Fibroblast of mammary gland (primary cell): ENCODE data around the gene CDC42SE2.
"Not testable (repeated sequence)": the region's sequence is repeated elsewhere in the genome, so short reads cannot be mapped to it uniquely, and the experiment has no call there.

Experiments
- DNase-seq: peaks from one replicate; pipeline ENCODE4 v3.0.0-alpha.2; 2010; ENCODE audit warnings: low read depth
- H3K4me3 ChIP-seq: 2 replicates; pipeline ENCODE4 v1.5.1; 2011; ENCODE audit warnings: low read depth, mild to moderate bottlenecking, low read length, moderate library complexity; ENCODE audit not compliant: control insufficient read depth
- TF ChIP-seq, protein P1 (sequence below): conservative IDR thresholded peaks from 2 replicates; pipeline ENCODE4 v1.5.1; 2011; ENCODE audit warnings: low read depth, low read length, inconsistent platforms; ENCODE audit not compliant: control insufficient read depth, insufficient read depth

Gene CDC42SE2

DNA sequence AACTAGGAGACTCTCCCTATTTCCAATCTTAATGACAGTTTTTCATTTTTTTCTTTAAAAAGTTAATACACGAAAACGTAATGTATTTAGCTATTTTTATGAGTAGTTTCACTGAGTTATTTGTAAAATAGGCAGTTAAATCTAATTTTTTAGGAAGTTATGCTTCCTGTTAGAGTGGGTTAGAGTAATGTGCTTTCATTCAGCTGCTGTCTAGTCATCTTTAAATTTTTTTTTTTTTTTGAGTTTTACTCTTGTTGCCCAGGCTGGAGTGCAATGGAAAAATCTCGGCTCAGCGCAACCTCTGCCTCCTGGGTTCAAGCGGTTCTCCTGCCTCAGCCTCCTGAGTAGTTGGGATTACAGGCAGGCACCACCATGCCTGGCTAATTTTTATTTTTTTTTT is 34.0 kb downstream of the CDC42SE2 start:
- DNase-seq = no peak
- TF ChIP-seq, protein P1, sequence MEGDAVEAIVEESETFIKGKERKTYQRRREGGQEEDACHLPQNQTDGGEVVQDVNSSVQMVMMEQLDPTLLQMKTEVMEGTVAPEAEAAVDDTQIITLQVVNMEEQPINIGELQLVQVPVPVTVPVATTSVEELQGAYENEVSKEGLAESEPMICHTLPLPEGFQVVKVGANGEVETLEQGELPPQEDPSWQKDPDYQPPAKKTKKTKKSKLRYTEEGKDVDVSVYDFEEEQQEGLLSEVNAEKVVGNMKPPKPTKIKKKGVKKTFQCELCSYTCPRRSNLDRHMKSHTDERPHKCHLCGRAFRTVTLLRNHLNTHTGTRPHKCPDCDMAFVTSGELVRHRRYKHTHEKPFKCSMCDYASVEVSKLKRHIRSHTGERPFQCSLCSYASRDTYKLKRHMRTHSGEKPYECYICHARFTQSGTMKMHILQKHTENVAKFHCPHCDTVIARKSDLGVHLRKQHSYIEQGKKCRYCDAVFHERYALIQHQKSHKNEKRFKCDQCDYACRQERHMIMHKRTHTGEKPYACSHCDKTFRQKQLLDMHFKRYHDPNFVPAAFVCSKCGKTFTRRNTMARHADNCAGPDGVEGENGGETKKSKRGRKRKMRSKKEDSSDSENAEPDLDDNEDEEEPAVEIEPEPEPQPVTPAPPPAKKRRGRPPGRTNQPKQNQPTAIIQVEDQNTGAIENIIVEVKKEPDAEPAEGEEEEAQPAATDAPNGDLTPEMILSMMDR = no peak
- no peak overlapping the region for H3K4me3 ChIP-seq

DNA sequence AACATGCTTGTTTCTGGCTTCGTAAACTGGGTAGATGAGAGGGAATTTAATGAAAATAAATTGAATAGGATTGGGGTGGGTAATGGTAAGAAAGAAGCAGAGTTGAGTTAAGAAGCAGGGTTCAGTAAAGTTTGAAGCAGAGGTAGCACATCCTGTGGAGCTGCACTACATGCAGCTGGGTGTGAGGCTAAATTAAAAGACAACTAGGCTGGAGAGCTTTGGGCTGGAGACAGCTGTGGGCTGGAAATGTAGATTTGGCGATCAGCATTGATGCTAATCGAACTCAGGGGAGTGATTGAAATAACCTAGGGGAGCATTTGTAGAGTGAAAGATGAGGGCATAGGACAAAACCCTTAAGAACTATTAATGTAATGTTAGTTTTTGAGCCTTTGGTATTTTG is 35.6 kb downstream of the CDC42SE2 start:
- no peak for DNase-seq
- TF ChIP-seq, protein P1 = no peak
- H3K4me3 ChIP-seq = no peak overlapping the region

DNA sequence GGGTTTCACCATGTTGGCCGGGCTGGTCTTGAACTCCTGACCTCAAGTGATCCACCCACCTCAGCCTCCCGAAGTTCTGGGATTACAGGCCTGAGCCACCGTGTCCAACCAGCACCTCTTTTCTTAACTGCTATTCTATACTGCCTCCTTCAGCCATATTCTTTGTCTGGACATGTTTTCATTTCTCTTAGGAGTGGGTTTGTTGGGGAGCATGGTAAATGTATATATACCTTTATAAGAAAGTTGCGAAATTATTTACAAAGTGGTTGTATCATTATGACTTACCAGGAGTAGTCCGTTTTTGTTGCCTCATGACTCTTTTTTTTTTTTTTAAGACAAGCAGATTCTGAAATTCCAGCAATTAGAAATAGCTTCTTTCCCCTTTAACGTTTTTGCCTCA is 38.7 kb downstream of the CDC42SE2 start:
- DNase-seq = no peak
- TF ChIP-seq, protein P1 = no peak
- H3K4me3 ChIP-seq = no peak overlapping the region

DNA sequence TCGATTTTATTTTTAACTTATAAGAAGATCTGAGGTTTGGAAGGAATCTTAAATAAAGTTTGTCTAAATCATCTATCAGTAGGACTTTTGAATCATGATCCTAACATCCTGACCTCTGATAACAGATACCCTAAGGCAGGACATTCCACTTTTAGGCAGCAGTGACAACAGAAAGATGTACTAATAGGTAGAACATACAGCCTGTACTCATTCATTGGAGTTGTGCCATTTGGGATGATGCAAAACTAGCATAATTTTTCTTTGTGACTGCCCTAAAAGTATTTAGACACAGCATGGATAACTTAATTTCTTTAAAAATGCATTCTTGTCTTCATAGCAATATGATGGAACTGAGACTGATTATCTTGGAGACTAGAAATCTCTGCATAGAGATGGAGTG is 39.7 kb downstream of the CDC42SE2 start:
- TF ChIP-seq, protein P1 = no peak
- peak; percentile 77 for DNase-seq
- no peak overlapping the region for H3K4me3 ChIP-seq

DNA sequence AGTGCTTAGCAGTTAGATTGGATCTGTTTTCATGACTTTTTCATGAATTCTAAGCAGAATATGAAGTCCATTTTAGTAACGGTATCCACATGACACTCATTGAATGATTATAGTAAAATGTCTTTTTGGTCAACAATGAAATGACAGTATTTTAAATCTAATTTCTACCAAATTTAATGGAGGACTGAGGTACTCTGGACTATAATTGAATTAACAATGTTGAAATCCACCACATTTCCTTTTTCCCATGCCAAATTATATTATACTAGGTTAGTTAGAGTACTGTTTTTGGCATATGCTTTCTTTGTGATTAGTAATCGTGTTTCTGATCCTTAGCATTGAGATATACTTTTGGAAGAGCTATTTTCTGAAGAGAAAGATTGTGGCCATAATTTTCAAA is 40.6 kb downstream of the CDC42SE2 start:
- H3K4me3 ChIP-seq = no peak overlapping the region
- DNase-seq = no peak
- TF ChIP-seq, protein P1 = no peak

DNA sequence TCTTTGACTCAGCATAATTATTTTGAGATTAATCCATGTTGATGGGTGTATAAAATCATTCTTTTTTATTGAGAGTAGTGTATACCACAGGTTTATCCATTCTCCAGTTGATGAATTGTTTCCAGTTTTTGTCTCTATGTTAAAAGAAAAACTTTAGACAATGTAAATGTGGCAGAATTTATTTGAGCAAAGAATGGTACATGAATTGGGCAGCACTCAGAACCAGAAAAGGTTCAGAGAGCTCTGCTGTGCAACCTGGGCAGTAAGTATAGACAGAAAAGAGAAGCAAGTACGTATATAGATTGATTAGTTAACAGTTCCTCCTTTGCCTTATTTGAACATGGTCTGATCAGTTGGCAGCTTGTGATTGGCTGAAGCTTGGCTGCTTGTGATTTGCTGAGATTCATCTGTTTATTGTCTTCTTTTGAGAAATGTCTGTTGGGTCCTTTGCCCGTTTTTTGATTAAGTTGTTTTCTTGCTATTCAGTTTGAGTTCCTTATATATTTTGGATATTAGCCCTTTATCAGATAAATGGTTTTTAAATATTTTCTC is 41.4 kb downstream of the CDC42SE2 start:
- DNase-seq = no peak
- no peak overlapping the region for H3K4me3 ChIP-seq
- TF ChIP-seq, protein P1 = no peak

DNA sequence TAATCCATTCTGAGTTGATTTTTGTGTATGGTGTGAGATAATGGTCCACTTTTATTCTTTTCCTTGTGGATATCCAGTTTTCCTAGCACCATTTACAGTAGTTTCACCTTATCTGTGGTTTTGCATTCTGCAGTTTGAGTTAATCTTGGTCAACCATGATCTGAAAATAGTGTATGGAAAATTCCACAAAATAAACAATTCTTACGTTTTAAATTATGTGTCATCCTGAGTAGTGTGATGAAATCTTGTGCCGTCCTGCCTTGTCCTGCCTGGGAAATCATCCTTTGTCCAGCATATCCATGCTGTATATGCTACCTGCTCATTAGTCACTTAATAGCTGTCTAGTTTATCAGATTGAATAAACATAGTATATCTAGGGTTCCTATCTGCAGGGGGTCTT is 42.1 kb downstream of the CDC42SE2 start:
- H3K4me3 ChIP-seq = no peak overlapping the region
- DNase-seq = peak; percentile 20
- TF ChIP-seq, protein P1 = no peak

DNA sequence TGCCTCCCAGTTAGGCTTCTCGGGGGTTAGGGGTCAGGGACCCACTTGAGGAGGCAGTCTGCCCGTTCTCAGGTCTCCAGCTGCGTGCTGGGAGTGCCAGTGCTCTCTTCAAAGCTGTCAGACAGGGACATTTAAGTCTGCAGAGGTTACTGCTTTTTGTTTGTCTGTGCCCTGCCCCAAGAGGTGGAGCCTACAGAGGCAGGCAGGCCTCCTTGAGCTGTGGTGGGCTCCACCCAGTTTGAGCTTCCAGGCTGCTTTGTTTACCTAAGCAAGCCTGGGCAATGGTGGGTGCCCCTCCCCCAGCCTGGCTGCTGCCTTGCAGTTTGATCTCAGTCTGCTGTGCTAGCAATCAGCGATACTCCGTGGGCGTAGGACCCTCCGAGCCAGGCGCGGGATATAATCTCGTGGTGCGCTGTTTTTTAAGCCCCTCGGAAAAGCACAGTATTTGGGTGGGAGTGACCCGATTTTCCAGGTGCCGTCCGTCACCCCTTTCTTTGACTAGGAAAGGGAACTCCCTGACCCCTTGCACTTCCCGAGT is 48.5 kb downstream of the CDC42SE2 start:
- not testable (repeated sequence) for H3K4me3 ChIP-seq, DNase-seq
